NCI-H2107 treated with DMSO at 0.1 percent for 48 hours (cell line): ENCODE results near the gene EPC1.
"Not testable (repeated sequence)": the region's sequence is repeated elsewhere in the genome, so short reads cannot be mapped to it uniquely, and the experiment has no call there.

Experiments used
- DNase-seq: peaks from one replicate; lab custom pipeline; 2025; ENCODE audit not compliant: unreplicated experiment; lab: John Stamatoyannopoulos, UW

EPC1 gene

GRCh38 chr10:32241946-32242345, 105.0 kb downstream of the EPC1 start:
- no peak for DNase-seq

DNA sequence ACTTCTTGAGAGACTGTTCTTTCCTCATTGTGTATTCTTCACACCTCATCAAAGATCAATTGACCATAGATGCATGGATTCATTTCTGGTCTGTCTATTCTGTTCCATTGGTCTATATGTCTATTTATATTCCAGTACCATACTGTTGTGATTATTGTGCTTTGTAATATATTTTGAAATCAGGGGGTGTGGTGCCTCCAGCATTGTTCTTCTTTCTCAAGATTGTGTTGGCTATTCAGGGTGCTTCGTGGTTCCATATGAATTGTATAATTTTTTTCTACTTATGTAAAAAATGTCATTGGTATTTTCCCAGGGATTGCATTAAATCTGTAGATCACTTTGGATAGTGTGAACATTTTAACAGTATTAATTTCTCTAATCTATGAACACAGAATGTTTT, 106.5 kb downstream of the EPC1 start:
- DNase-seq = no peak

DNA sequence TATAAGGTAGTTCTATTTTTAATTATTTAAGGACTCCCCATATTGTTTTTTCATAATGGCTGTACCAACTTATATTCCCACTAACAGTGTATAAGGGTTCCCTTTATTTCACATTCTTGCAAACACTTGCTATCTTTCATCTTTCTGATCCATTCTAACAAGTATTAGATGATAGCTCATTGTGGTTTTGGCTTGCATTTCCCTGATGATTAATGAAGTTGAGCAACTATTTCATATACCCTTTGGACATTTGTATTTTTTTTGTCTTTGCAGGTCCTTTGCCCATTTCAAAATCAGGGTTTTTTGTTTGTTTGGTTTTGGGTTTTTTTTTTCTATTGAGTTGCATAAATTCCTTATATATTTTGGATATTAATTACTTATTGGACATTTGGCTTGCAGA, 107.2 kb downstream of the EPC1 start:
- DNase-seq = no peak

DNA sequence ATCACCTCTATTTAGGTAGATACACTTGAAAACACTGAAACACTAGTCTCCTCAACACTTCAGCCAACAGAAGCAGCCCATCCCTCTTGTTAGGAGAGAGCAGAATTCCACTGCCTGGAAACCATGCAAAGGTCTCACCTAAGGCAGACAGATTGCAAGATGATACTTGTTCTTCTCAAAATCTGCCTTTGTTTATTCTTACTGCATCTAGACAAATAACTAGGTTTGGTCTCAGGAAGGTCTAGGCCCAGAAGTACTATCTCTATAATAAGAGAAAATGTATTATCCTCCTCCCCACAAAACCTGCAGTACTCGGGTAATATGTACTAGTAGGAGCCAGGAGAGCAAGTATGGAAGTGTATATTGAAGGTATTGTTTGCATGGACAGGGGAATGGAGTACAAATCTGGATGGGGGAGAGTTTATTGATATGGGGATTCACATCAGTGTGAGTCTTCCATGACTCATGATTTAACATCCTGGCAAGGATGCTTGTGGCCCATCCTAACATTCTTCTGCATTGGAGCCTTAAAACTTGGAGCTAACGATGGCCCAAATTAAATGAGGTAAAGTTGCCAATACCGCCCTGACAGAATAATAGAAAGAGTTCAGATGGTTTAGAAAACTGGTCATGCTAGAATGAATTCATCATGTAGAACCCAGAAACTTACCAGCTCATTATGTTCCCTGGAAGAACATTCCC, 109.2 kb downstream of the EPC1 start:
- DNase-seq = no peak

DNA sequence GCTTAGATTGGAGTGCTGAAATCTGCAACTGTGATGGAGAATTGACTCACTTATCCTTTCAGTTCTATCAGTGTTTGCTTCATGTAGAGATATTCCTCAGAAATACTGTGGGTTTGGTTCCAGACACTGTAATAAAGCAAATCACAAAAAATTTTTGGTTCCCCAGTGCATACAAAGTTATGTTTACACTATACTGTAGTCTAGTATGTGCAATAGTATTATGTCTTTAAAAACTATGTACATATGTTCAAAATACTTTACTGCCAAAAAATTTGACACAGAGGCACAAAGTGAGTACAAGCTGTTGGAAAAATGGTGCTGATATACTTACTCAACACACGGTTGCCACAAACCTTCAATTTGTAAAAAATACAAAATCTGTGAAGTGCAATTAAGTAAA, 112.5 kb downstream of the EPC1 start:
- DNase-seq = no peak

DNA sequence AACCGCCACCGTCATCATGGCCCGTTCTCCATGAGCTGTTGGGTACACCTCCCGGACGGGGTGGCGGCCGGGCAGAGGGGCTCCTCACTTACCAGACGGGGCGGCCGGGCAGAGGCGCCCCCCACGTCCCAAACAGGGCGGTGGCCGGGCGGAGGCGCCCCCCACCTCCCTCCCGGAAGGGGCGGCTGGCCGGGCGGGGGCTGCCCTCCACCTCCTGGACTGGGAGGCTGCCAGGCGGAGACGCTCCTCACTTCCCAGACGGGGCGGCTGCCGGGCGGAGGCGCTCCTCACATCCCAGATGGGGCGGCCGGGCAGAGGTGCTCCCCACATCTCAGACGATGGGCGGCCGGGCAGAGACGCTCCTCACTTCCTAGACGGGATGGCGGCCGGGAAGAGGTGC, 113.6 kb downstream of the EPC1 start:
- DNase-seq = not testable (repeated sequence)

- DNase-seq = no peak
Measured at GRCh38 chr10:32232378-32232777, 114.6 kb downstream of the EPC1 start.

GRCh38 chr10:32229788-32230187, 117.2 kb downstream of the EPC1 start:
- DNase-seq = not testable (repeated sequence)

- no peak for DNase-seq
Measured at GRCh38 chr10:32229170-32229569, 117.8 kb downstream of the EPC1 start.

- no peak for DNase-seq
Measured at GRCh38 chr10:32227802-32228201, 119.2 kb downstream of the EPC1 start.

DNA sequence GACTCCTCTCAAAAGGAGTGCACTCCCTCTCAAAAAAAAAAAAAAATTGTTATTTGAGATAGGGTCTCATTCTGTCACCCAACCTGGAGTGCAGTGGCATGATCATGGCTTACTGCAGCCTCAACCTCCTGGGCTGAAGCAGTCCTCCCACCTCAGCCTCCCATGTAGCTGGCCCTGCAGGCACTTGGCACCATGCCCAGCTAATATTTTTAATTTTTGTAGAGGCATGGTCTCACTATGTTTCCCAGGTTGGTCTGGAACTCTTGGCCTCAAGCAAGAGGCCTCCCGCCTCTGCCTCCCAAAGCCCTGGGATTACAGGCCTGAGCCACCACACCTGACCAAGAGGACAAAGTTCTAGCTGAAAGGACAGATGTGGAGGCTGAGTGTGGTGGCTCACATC, 120.3 kb downstream of the EPC1 start:
- no peak for DNase-seq

- DNase-seq = no peak
Measured at GRCh38 chr10:32225976-32226375, 121.0 kb downstream of the EPC1 start.

GRCh38 chr10:32222376-32222775, 124.6 kb downstream of the EPC1 start:
- peak; percentile 15 for DNase-seq

DNA sequence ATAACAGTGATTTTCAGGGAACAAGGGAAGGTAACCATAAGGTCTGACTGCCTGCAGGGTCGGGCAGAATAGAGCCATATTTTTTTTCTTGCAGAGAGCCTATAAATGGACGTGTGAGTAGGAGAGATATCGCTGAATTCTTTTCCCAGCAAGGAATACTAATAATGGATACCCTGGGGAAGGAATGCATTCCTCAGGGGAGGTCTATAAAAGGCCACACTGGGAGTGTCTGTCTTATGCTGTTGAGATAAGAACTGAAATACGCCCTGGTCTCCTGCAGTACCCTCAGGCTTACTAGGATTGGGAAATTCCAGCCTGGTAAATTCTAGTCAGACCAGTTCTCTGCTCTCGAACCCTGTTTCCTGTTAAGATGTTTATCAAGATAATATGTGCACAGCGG, 127.8 kb downstream of the EPC1 start:
- not testable (repeated sequence) for DNase-seq

DNA sequence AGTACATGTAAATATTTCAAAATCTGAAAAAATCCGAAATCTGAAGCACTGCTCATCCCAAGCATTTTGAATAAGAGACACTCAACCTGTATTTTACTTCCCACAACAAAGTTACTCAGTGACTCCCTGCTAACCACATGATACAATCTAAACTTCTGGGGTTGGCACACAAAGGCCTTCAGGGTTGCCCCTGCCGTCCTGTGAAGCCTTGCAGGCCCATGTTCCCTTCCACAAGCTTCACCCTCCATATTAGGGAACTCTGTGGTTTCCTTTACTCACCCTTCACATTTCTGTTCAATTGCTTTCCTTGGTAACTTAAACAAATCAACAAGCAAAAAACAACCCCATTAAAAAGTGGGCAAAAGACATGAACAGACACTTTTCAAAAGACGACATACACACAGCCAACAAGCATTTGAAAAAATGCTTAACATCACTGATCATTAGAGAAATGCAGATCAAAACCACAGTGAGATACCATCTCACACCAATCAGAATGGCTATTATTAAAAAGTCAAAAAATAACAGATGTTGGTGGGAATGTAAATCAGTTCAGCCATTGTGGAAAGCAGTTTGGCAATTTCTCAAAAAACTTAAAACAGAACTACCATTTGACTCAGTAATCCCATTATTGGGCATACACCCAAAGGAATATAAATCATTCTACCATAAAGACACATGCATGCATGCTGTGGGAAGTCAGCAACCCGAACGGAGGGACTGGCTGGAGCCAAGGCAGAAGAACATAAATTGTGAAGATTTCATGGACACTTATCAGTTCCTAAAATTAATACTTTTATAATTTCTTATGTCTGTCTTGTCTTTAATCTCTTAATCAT, 128.5 kb downstream of the EPC1 start:
- not testable (repeated sequence) for DNase-seq
